Smooth muscle cell (in vitro differentiated cells): ENCODE measurements around the gene BLOC1S3. TPM values are rescaled to one million over a fixed set of nuclear protein-coding genes. Genes with fewer than 3 reads are reported as not detected.

ENCODE experiments used
- DNase-seq: peaks from one replicate; lab custom pipeline; 2025; ENCODE audit not compliant: unreplicated experiment; lab: John Stamatoyannopoulos, UW
- H2AFZ ChIP-seq: fragments of 200-600 bp; sonication (generic); 2 replicates; pipeline ENCODE4 v1.6.0; 2016; ENCODE audit warnings: antibody characterized with exemption, low read depth, mild to moderate bottlenecking
- H3F3A ChIP-seq: fragments of 200-600 bp; sonication (generic); 2 replicates; pipeline ENCODE4 v1.6.0; 2017; ENCODE audit warnings: antibody characterized with exemption, low read depth
- H3K27ac ChIP-seq: fragments of 200-600 bp; sonication (generic); 2 replicates; pipeline ENCODE4 v1.5.1; 2016; ENCODE audit warnings: low read depth, mild to moderate bottlenecking
- H3K27me3 ChIP-seq: fragments of 200-600 bp; sonication (generic); 2 replicates; pipeline ENCODE4 v1.6.1; 2016; ENCODE audit warnings: low read depth, mild to moderate bottlenecking
- H3K36me3 ChIP-seq: fragments of 200-600 bp; sonication (generic); 2 replicates; pipeline ENCODE4 v1.5.1; 2016; ENCODE audit warnings: low read depth
- H3K4me1 ChIP-seq: fragments of 200-600 bp; sonication (generic); 2 replicates; pipeline ENCODE4 v1.5.1; 2016; ENCODE audit warnings: low read depth
- H3K4me2 ChIP-seq: fragments of 200-600 bp; sonication (generic); 2 replicates; pipeline ENCODE4 v1.6.0; 2016; ENCODE audit warnings: mild to moderate bottlenecking
- H3K4me3 ChIP-seq: fragments of 200-600 bp; sonication (generic); 2 replicates; pipeline ENCODE4 v1.5.1; 2016; ENCODE audit warnings: mild to moderate bottlenecking
- H3K79me2 ChIP-seq: fragments of 200-600 bp; sonication (generic); 2 replicates; pipeline ENCODE4 v1.6.0; 2016; ENCODE audit warnings: low read depth, mild to moderate bottlenecking
- H3K9ac ChIP-seq: fragments of 200-600 bp; sonication (generic); 2 replicates; pipeline ENCODE4 v1.6.0; 2016; ENCODE audit warnings: low read depth
- H3K9me3 ChIP-seq: fragments of 200-600 bp; sonication (generic); replicated peaks from 2 replicates; pipeline ENCODE4 v1.5.1; 2016; ENCODE audit warnings: low read depth
- H4K20me1 ChIP-seq: fragments of 200-600 bp; sonication (generic); 2 replicates; pipeline ENCODE4 v1.6.0; 2016; ENCODE audit warnings: low read depth
- WGBS: methylation state at CpG from one replicate; pipeline ENCODE4 v1.1.7; 2016; ENCODE audit warnings: low lambda C conversion rate; 5-methylcytosine and 5-hydroxymethylcytosine counted together
- polyA plus RNA-seq: library from polyadenylated mRNA; unstranded; fragments of >200 nt; fragmentation: Nextera tagmentation; extraction: Ambion mirVana; gene quantifications from 2 replicates; pipeline ENCODE4 v1.2.1, GENCODE V29; 2016
- total RNA-seq: library from RNA; depleted of rRNA; stranded (reverse); fragments of >200 nt; gene quantifications from 2 replicates; pipeline ENCODE4 v1.2.3, GENCODE V29; 2014
- TF ChIP-seq, protein P1 (sequence below): fragments of 200-600 bp; sonication (generic); IDR thresholded peaks from 2 replicates; pipeline ENCODE4 v1.5.1; 2017; ENCODE audit warnings: borderline replicate concordance, mild to moderate bottlenecking, antibody characterized with exemption; ENCODE audit not compliant: insufficient read depth, poor library complexity, severe bottlenecking

Gene BLOC1S3
- total and polyA plus RNA-seq, 2 experiments from 2014 or later = 3.5 to 7.7 TPM

DNA sequence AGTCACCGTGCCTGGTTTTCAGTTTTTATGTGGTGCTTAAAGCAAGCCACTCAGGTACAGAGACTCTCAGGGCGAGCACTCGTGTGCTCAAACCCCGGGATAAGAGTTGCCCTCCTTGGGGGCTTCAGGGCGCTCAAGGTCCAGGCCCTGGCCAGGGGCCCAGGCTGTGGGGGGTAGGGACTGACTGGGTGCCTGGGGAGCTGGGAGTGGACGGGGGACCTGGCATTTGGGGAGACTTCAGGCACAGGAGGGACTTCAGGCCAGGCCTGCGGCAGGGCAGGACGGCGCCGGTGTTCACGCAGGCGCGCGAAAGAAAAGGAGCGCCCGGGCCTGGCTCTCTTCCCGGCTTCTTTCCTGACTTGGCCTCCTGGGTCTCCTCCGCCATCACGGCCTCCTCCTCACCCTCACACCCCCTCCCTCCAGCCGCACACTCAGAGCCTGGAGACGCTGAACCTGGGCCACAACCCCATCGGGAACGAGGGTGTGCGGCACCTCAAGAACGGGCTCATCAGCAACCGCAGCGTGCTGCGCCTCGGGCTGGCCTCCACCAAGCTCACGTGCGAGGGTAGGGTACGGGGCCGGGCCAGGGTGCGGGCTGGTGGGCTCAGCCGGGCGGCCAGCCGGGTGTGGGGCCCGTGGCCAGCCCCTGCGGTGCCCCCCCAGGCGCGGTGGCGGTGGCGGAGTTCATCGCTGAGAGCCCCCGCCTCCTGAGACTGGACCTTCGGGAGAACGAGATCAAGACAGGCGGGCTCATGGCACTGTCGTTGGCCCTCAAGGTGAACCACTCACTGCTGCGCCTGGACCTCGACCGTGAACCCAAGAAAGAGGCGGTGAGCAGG, 33.9 kb upstream of the BLOC1S3 start:
- Histone ChIP-seq H3F3A (no peaks in the 10 kb centered on the region), H3K9me3 (no peaks in the 10 kb centered on the region), H3K27ac (no peak overlapping the region), H3K4me1 (no peaks in the 10 kb centered on the region), H4K20me1 (peaks cover 14% of the 10 kb centered on the region), H2AFZ (no peak overlapping the region), H3K4me2 (no peak overlapping the region), H3K36me3 (no peaks in the 10 kb centered on the region), H3K27me3 (no peaks in the 10 kb centered on the region), H3K4me3 (no peak overlapping the region), H3K79me2 (no peaks in the 10 kb centered on the region), H3K9ac (no peak overlapping the region)
- TF ChIP-seq, protein P1, sequence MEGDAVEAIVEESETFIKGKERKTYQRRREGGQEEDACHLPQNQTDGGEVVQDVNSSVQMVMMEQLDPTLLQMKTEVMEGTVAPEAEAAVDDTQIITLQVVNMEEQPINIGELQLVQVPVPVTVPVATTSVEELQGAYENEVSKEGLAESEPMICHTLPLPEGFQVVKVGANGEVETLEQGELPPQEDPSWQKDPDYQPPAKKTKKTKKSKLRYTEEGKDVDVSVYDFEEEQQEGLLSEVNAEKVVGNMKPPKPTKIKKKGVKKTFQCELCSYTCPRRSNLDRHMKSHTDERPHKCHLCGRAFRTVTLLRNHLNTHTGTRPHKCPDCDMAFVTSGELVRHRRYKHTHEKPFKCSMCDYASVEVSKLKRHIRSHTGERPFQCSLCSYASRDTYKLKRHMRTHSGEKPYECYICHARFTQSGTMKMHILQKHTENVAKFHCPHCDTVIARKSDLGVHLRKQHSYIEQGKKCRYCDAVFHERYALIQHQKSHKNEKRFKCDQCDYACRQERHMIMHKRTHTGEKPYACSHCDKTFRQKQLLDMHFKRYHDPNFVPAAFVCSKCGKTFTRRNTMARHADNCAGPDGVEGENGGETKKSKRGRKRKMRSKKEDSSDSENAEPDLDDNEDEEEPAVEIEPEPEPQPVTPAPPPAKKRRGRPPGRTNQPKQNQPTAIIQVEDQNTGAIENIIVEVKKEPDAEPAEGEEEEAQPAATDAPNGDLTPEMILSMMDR = no peak
- DNase-seq = no peak
- WGBS = 97% methylated on average over 50 of the region's 53 CpGs

GRCh38 chr19:45145270-45146189, 33.1 kb upstream of the BLOC1S3 start:
- DNase-seq = no peak
- no peak overlapping the region for H2AFZ ChIP-seq
- no peaks in the 10 kb centered on the region for H3K4me1 ChIP-seq
- TF ChIP-seq, protein P1 = no peak
- H3K4me3 ChIP-seq = no peak overlapping the region
- H3K9ac ChIP-seq = no peak overlapping the region
- WGBS = 96% methylated on average over 36 of the region's 54 CpGs
- H3F3A ChIP-seq = no peaks in the 10 kb centered on the region
- H3K27me3 ChIP-seq = no peaks in the 10 kb centered on the region
- H3K36me3 ChIP-seq = no peaks in the 10 kb centered on the region
- no peak overlapping the region for H3K4me2 ChIP-seq
- peaks cover 5% of the 10 kb centered on the region for H4K20me1 ChIP-seq
- H3K79me2 ChIP-seq = no peaks in the 10 kb centered on the region
- no peaks in the 10 kb centered on the region for H3K9me3 ChIP-seq
- no peak overlapping the region for H3K27ac ChIP-seq

DNA sequence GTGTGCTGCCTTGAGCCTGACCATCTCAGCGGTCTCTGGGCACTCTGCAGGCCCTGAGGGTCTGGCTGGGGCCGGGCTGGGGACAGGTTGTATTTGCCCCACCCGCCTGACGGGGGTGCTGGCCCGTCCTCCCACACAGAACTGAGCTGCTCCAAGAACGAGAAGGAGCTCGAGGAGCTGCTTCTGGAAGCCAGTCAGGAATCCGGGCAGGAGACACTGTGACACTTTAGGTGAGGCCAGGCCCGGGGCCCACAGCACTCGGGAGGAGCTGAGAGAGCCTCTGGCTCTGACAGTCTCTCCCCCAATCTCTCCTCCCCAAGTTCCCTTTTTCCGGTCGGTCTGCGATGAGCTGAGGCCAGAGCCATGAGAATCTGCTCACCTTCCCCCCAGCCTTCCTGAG, 32.3 kb upstream of the BLOC1S3 start:
- no peak for DNase-seq
- H3K36me3 ChIP-seq = no peaks in the 10 kb centered on the region
- H3K27me3 ChIP-seq = peaks cover 1% of the 10 kb centered on the region

More for the DNA sequence above, 32.3 kb upstream of the BLOC1S3 start:
- H3K27ac ChIP-seq = no peak overlapping the region
- H3K4me2 ChIP-seq = no peak overlapping the region
- H4K20me1 ChIP-seq = no peaks in the 10 kb centered on the region
- no peaks in the 10 kb centered on the region for H3K9me3 ChIP-seq
- H3K9ac ChIP-seq = no peak overlapping the region
- H3F3A ChIP-seq = no peaks in the 10 kb centered on the region
- WGBS = 87% methylated on average over 13 of the region's 13 CpGs
- H2AFZ ChIP-seq = no peak overlapping the region
- no peaks in the 10 kb centered on the region for H3K79me2 ChIP-seq
- TF ChIP-seq, protein P1 = no peak
- H3K4me1 ChIP-seq = no peaks in the 10 kb centered on the region
- no peak overlapping the region for H3K4me3 ChIP-seq
